HEK293T (cell line): Measurements from ENCODE around the gene BLOC1S3.

Experiments
- BHLHE40 ChIP-seq: fragments of 450-650 bp; IDR thresholded peaks from 2 replicates; pipeline ENCODE4 v1.6.1; 2016; ENCODE audit warnings: mild to moderate bottlenecking, moderate library complexity, borderline replicate concordance
- ELF4 ChIP-seq: fragments of 450-650 bp; IDR thresholded peaks from 2 replicates; pipeline ENCODE4 v1.6.1; 2017; ENCODE audit warnings: antibody characterized with exemption
- FOXK2 ChIP-seq: fragments of 450-650 bp; IDR thresholded peaks from 2 replicates; pipeline ENCODE4 v1.6.1; 2016; ENCODE audit warnings: mild to moderate bottlenecking
- FOXM1 ChIP-seq: fragments of 450-650 bp; IDR thresholded peaks from 2 replicates; pipeline ENCODE4 v1.6.1; 2017; ENCODE audit warnings: mild to moderate bottlenecking, borderline replicate concordance
- LEF1 ChIP-seq: fragments of 450-650 bp; IDR thresholded peaks from 2 replicates; pipeline ENCODE4 v1.6.1; 2017; ENCODE audit warnings: mild to moderate bottlenecking, borderline replicate concordance
- SP1 ChIP-seq: fragments of 450-650 bp; IDR thresholded peaks from 2 replicates; pipeline ENCODE4 v1.6.1; 2017
- SUZ12 ChIP-seq: fragments of 450-650 bp; IDR thresholded peaks from 2 replicates; pipeline ENCODE4 v1.6.1; 2016; ENCODE audit warnings: mild to moderate bottlenecking
- TARDBP ChIP-seq: fragments of 450-650 bp; IDR thresholded peaks from 2 replicates; pipeline ENCODE4 v1.6.1; 2016
- TF ChIP-seq, protein P1 (sequence below): fragments of 450-650 bp; IDR thresholded peaks from 2 replicates; pipeline ENCODE4 v1.6.1; 2016

DNA sequence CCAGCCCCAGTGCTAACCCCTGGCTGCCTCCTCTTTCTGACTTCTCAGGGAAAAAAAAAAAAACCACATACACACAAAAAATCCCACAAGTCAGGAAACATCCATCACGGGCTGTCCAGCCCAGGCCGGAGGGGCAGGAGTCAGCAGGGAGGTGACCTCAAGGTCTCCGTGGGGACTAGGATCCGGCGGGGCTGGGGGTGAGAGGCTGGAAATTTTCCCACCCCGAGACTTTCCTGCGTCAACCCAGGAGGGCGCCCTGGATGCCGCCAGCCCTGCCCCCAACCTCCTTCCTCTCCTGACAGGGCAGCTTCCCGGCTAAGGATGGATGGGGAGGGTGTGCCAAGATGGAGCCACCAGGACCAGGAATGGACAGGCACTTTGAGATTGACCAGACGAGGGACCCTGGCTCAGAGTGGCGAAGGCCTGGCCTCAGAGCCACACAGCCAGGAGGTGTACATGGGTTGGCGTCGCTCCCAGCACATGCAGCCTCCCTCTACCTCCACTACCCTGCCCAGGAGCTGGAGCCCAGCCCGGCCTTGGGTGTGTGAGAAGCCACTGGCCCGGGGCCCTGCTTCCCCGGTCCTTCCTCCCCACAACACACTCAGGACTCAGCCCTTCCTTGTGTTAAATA lies 33.3 kb downstream of the BLOC1S3 start:
- TF ChIP-seq SP1 (no peak), SUZ12 (no peak), FOXK2 (no peak), ELF4 (no peak), LEF1 (no peak), FOXM1 (no peak), BHLHE40 (no peak), TARDBP (no peak)
- TF ChIP-seq, protein P1, sequence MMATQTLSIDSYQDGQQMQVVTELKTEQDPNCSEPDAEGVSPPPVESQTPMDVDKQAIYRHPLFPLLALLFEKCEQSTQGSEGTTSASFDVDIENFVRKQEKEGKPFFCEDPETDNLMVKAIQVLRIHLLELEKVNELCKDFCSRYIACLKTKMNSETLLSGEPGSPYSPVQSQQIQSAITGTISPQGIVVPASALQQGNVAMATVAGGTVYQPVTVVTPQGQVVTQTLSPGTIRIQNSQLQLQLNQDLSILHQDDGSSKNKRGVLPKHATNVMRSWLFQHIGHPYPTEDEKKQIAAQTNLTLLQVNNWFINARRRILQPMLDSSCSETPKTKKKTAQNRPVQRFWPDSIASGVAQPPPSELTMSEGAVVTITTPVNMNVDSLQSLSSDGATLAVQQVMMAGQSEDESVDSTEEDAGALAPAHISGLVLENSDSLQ: no peak
